ENCODE data around the gene FRMPD4.

GRCh38 chrX:12595720-12596119 lies 457.4 kb downstream of the FRMPD4 start:
- no peak for TF ChIP-seq CTCF (IDR thresholded peaks at IDR 0.05)
- TF ChIP-seq POLR2A (IDR thresholded peaks at IDR 0.05) = no peak
- TF ChIP-seq EP300 (IDR thresholded peaks at IDR 0.05) = no peak

Measured in tibial nerve (tissue), 4 donors.